Measurements from ENCODE around the gene IL17C.

Gene IL17C

GRCh38 chr16:88610909-88611812, 27.2 kb upstream of the IL17C start:
- no peak for DNase-seq

- DNase-seq: peak; percentile 11
These were observed 25.1 kb upstream of the IL17C start for GRCh38 chr16:88613293-88613692.

- peak; percentile 50 for DNase-seq
These were observed 24.2 kb upstream of the IL17C start for GRCh38 chr16:88613911-88614817.

DNA sequence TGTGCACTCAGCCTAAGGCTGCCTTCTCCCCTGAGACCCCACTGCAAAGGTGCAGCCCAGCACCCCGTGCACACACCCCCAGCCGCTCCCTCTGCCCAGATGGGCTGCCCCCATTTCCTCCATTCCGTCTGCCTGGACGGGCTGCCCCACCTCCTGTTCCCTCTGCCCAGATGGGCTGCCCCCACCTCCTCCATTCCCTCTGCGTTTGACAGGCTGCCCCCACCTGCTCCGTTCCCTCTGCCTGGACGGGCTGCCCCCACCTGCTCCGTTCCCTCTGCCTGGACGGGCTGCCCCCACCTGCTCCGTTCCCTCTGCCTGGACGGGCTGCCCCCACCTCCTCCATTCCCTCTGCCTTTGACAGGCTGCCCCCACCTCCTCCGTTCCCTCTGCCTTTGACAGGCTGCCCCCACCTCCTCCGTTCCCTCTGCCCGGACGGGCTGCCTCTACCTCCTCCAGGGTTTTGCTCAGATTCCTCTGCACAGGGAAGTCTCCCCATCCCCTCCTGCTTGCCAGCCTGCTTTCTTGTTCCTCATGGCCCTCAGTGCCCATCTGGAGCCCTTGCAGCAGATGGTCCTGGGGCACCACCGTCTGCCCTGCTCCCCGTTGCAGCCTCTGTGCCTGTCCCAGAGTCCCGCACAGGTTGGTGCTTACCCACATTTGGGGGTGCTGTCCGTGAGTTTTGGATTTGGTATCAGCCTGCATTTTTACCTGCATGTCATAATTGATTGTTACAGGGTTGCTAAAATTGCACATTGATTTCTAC, 23.4 kb upstream of the IL17C start:
- DNase-seq: no peak

DNA sequence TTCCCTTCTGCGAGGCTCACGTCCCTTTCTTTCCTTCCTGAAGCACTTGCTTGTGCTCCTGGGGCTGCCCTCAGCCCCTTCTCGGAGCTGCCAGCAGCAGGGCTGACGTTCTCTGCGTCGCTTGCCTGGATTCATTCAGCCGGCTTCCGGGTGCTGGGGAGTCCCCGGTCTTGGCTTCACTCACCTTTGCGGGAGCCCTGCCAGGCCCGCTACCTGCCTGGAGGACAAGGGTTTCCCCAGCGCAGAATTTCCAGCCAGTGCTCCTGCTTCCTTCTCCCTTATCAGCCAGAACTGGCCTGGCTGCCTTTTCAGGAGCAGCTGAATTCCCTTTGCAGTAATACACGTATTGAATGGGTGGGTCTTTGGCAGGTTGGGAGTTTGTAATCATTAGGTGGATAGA, 22.1 kb upstream of the IL17C start:
- DNase-seq: no peak

GRCh38 chr16:88616736-88617135, 21.6 kb upstream of the IL17C start:
- DNase-seq: no peak

- DNase-seq: no peak
These were observed 20.9 kb upstream of the IL17C start for GRCh38 chr16:88617268-88618031.

DNA sequence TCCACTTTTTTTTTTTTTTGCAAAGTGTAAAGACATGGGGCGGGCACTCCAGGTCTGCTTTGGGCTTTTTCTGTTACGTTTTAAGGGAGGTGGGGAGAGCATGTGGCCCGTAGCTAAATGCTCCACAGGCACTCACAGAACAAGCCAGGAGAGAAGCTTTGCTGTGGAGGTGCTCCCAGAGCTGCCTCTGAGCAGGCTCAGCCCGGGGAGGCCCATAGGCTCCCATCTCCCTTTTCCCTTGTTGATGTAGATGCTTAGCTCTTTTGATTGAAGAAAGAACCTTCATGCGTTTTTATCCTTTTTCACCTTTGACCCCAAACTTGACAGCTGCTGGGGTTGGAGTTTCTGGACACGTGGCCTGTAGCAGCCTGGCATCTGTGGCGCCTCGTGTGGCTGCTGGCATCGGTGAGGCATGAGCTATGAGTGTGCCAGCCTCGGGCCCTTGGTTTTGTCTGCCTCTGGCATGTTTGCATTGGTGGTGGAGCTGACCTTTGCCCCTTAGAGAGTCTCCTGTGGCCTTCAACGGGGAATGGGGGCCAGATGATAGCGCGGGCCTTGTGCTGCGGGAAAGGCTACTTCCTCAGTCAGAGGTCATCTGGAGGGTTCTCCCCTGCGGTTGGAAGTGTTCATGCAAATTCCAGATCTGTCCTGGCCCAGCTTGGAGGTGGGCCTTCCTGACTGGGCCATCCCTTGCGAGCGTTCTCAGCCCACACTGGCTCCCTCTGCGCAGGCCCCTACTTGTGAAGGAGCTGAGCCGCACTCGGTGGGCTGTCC, 20.0 kb upstream of the IL17C start:
- DNase-seq: no peak

- DNase-seq: no peak
These were observed 19.3 kb upstream of the IL17C start for GRCh38 chr16:88618956-88619667.

GRCh38 chr16:88619859-88620815, 18.2 kb upstream of the IL17C start:
- DNase-seq: no peak

GRCh38 chr16:88622125-88622524, 16.2 kb upstream of the IL17C start:
- no peak for DNase-seq

DNA sequence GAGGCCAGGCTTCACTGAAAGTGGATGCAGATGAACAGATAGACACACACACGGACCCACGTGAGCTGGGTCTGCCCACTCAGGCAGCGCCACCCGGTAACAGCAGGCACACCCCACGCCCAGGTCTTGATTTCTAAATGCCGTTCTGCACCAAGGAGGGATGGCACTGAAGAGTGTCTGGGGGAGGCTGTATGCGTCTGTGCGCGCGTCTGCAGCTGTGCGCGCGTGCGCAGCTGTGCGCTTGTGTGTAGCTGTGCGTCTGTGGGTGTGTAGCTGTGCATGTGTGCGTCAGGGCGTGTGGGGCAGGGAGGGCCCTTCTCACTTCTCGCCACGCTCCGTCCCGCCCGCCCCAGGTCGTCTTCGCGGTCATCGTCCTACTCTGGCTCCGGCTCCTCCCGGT, 15.5 kb upstream of the IL17C start:
- DNase-seq: no peak

DNA sequence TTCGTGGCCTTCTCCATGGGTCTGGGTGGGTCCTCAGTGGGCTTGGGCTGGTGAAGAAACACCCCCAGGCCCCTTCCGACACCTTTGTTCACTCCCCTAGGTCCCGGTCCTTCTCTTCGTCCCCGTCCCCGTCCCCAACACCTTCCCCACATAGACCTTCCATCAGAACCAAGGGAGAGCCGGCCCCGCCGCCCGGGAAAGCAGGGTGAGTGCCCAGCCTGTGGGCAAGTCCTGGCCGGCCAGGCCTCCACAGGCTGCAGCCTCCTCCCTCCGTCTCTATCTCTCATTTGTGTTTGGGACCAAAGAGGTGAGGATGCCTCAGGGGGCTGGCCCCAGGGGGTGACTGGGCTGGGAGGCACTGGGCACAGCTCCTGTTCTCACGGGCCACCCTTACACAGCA, 14.5 kb upstream of the IL17C start:
- DNase-seq: no peak

GRCh38 chr16:88624481-88624880, 13.9 kb upstream of the IL17C start:
- DNase-seq: no peak

GRCh38 chr16:88624977-88625576, 13.3 kb upstream of the IL17C start:
- DNase-seq: no peak

DNA sequence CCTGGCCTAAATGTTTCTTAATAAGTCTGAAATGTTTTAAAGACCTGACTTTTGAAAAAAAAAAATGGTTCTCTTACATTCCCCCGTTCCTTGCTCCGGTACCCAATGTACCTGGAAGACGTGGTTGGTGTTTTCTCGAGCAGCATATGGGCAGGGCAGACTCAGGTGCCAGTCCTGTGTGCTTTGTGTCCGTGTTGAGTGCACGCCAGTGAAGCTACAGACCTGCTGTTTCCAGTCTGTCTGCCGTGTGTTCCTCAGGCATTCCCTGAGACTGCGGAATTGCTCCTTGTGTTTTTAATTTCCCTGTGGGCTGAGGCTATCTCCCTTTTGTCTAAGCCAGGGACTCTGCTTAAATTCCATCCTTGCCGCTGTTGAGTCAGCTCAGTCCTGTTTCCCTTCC, 11.7 kb upstream of the IL17C start:
- no peak for DNase-seq

GRCh38 chr16:88627531-88628411, 10.6 kb upstream of the IL17C start:
- no peak for DNase-seq

DNA sequence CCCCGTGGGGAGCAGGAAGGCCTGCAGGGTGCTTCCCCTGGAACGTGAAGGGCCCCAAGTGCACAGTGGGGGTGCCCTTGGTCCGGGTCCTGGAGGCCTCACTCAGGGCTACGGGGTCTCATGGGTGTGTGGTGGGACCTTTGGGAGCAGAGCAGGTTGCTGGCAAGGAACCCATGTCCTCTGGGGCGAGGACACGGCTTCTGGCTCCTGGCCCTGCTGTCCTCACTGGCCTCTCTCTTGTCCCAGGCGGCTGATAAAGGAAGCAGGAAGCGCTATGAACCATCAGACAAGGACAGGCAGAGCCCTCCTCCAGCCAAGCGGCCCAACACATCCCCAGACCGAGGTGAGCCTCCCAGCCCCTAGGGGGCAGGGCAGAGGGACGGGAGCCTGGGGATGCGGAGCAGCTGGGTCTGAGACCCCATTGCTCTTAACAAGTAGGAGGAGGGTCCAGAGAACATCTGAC, 9.8 kb upstream of the IL17C start:
- no peak for DNase-seq
